ENCODE results near the gene ASB18. TPM values are rescaled to one million over a fixed set of nuclear protein-coding genes. Genes with fewer than 3 reads are reported as not detected.

Gene ASB18
- total RNA-seq, 2 donors from 2014 or later = 1.9 to 7.6 TPM

DNA sequence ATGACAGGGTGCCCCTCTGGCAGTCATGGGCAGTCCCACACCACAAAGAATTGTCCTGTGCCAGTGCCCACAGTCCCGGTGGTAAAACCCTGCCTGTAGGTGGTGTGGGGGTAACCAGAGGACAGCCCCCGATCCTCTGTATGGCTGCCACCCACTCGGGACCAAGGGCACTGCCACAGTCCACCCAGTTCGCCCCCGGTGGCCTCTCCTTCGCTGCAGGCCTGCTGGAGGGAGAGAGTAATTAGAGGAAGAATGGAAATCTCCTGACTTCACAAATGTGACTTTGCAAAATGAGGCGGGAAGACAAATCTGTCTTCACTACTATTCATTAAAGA is 107.4 kb downstream of the ASB18 start:
- Histone ChIP-seq H3K36me3 (no peaks in the 10 kb centered on the region), H3K9me3 (peaks cover 0 to 17% of the 10 kb centered on the region in 2 donors), H3K4me1 (no peaks in the 10 kb centered on the region), H3K27ac (no peak overlapping the region), H3K27me3 (peaks cover 0 to 16% of the 10 kb centered on the region in 2 donors), H3K4me3 (no peak overlapping the region)
- TF ChIP-seq CTCF (IDR thresholded peaks at IDR 0.05) = no peak
- DNase-seq (ENCODE audit: low spot score) = no peak

DNA sequence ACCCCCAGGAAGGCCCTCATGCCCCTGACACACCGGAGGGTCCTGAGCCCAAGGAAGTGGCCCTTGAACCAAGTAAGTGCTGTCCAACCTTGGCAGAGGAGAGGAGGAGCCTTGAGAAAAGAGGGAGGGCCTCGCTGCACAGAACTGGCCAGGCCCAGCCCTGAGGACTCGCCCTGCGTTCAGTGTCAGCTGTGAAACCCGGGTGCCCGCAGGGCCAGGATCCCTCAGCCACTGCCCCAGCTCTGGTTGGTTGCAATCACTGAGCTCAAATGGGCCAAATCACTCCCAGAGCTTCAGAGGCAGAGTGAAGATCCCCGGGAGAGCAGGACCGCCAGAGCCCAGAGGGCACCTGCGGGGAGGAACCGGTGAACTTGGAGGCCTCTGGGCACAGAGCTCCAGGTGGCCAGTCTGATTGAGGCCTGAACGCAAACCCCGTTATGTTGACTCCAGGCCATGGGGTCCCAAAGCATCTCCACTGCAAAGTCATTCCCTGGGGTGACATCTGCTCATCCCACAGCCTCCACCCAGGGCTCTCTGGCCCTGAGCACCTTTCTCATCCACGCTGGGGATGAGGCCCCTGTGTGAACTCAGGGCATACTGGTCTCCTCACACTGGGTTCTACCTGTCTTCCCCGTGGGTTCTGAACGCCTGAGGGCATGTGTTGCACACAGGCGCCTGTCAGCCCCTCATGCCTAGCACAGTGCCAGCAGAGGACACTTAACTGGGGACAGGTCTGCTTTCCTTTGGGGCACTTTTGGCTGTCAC is 107.9 kb downstream of the ASB18 start:
- Histone ChIP-seq H3K9me3 (peaks cover 0 to 17% of the 10 kb centered on the region in 2 donors), H3K27ac (no peak overlapping the region), H3K4me1 (no peaks in the 10 kb centered on the region), H3K4me3 (no peak overlapping the region), H3K36me3 (no peaks in the 10 kb centered on the region), H3K27me3 (peaks cover 0 to 12% of the 10 kb centered on the region in 2 donors)
- DNase-seq (ENCODE audit: low spot score) = no peak
- no peak for TF ChIP-seq CTCF (IDR thresholded peaks at IDR 0.05)

DNA sequence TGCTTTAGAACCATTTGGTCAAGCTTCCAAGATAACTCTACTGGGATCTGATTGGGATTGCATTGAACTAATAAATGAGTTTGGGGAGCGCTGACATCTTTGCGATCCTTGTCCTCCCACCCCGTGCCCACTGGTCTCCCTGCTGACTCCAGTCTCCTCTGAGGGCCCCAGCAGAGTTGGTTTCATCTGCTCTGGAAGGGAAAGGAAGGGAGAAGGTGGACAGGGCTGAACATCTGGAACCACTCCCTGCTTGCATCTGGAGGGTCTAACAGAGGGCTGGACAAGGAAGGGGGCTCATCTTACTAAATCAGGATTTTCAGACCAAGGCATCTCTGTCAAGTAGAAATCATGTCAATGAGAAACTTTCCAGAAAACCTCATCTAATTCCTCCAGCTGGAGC is 108.8 kb downstream of the ASB18 start:
- Histone ChIP-seq H3K4me1 (no peaks in the 10 kb centered on the region), H3K27ac (no peak overlapping the region), H3K9me3 (peaks cover 0 to 25% of the 10 kb centered on the region in 2 donors), H3K4me3 (no peak overlapping the region), H3K36me3 (no peaks in the 10 kb centered on the region), H3K27me3 (peaks cover 0 to 5% of the 10 kb centered on the region in 2 donors)
- DNase-seq (ENCODE audit: low spot score) = no peak
- no peak for TF ChIP-seq CTCF (IDR thresholded peaks at IDR 0.05)

GRCh38 chr2:236146436-236146835 is 117.8 kb downstream of the ASB18 start:
- Histone ChIP-seq H3K36me3 (no peaks in the 10 kb centered on the region), H3K4me1 (no peaks in the 10 kb centered on the region), H3K9me3 (peaks cover 0 to 8% of the 10 kb centered on the region in 2 donors), H3K27ac (no peak overlapping the region), H3K4me3 (no peak overlapping the region), H3K27me3 (no peaks in the 10 kb centered on the region)
- no peak for TF ChIP-seq CTCF (IDR thresholded peaks at IDR 0.05)
- DNase-seq (ENCODE audit: low spot score) = no peak

DNA sequence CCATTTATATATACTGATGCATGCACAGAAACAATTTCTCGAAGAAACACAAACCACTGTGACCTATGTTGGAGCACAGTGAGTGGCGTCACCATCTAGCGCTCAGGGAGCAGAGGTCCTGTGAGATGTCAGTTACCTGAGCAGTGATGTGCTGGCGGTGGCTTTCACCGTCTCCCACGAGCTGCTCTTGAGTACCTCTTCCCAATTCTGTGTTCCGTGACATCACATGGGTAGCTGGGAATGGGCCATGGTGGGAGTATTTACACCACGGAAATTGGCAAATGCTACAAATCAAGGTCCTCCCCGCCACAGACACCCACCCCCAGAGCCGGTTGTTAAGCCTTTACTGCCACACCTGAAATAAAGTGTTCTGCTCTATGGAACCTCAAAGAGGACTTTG is 120.4 kb downstream of the ASB18 start:
- H3K9me3 ChIP-seq = no peaks in the 10 kb centered on the region
- H3K4me3 ChIP-seq = no peak overlapping the region
- DNase-seq (ENCODE audit: low spot score) = no peak
- no peaks in the 10 kb centered on the region for H3K36me3 ChIP-seq
- no peak for TF ChIP-seq CTCF (IDR thresholded peaks at IDR 0.05)
- H3K4me1 ChIP-seq = no peaks in the 10 kb centered on the region
- H3K27ac ChIP-seq = no peak overlapping the region
- H3K27me3 ChIP-seq = no peaks in the 10 kb centered on the region

Other genes with a start within 250 kb of the ASB18 start
- gene GBX2, start 96.0 kb downstream of the ASB18 start, total RNA-seq = not detected